GM18499 (cell line): ENCODE measurements around the gene PLD1.

ENCODE experiments used
- ATAC-seq: cut with Tn5 transposase; IDR thresholded peaks from one replicate; pipeline ENCODE4 v1.9.1; 2021; ENCODE audit warnings: moderate number of reproducible peaks; ENCODE audit not compliant: insufficient read depth, unreplicated experiment

Gene PLD1

GRCh38 chr3:171838218-171838720 is 28.0 kb upstream of the PLD1 start:
- no peak for ATAC-seq

GRCh38 chr3:171837698-171838097 is 27.4 kb upstream of the PLD1 start:
- ATAC-seq, result no peak

GRCh38 chr3:171836855-171837254 is 26.6 kb upstream of the PLD1 start:
- no peak for ATAC-seq

GRCh38 chr3:171835613-171836012 is 25.3 kb upstream of the PLD1 start:
- ATAC-seq, result no peak

GRCh38 chr3:171835116-171835515 is 24.8 kb upstream of the PLD1 start:
- no peak for ATAC-seq

GRCh38 chr3:171834461-171834801 is 24.1 kb upstream of the PLD1 start:
- no peak for ATAC-seq

- peak; percentile 55 for ATAC-seq
These were observed 23.6 kb upstream of the PLD1 start for GRCh38 chr3:171833789-171834460.

GRCh38 chr3:171832989-171833388 is 22.7 kb upstream of the PLD1 start:
- ATAC-seq, result no peak

- ATAC-seq, result no peak
These were observed 21.7 kb upstream of the PLD1 start for GRCh38 chr3:171831936-171832335.

GRCh38 chr3:171830518-171830875 is 20.2 kb upstream of the PLD1 start:
- no peak for ATAC-seq

GRCh38 chr3:171829841-171830517 is 19.7 kb upstream of the PLD1 start:
- no peak for ATAC-seq

- ATAC-seq, result no peak
These were observed 18.9 kb upstream of the PLD1 start for GRCh38 chr3:171828902-171829770.

- no peak for ATAC-seq
These were observed 17.7 kb upstream of the PLD1 start for GRCh38 chr3:171827836-171828458.

GRCh38 chr3:171827385-171827784 is 17.1 kb upstream of the PLD1 start:
- no peak for ATAC-seq

- ATAC-seq, result no peak
These were observed 15.0 kb upstream of the PLD1 start for GRCh38 chr3:171825222-171825828.

- ATAC-seq, result no peak
These were observed 14.5 kb upstream of the PLD1 start for GRCh38 chr3:171824824-171825221.

GRCh38 chr3:171824116-171824515 is 13.8 kb upstream of the PLD1 start:
- ATAC-seq, result no peak

- ATAC-seq, result no peak
These were observed 12.3 kb upstream of the PLD1 start for GRCh38 chr3:171822431-171823106.

- ATAC-seq, result no peak
These were observed 11.6 kb upstream of the PLD1 start for GRCh38 chr3:171821778-171822358.
